ENCODE measurements around the gene DMD. TPM values are rescaled to one million over a fixed set of nuclear protein-coding genes. Genes with fewer than 3 reads are reported as not detected.
A peak's percentile ranks its signal among the peaks of the same experiment; 100 is the strongest.
"Not testable (repeated sequence)": the region's sequence is repeated elsewhere in the genome, so short reads cannot be mapped to it uniquely, and the experiment has no call there.

The DMD gene
- total RNA-seq, 1 donor from 2014 or later, result 143 TPM

GRCh38 chrX:33194289-33194688, 17.1 kb downstream of the DMD start:
- Histone ChIP-seq H3K4me3 (no peak overlapping the region), H3K27ac (replicated peaks) (peak overlapping the region; percentile 59), H3K27me3 (ENCODE audit: low read depth) (no peaks in the 10 kb centered on the region), H3K9me3 (replicated peaks) (no peaks in the 10 kb centered on the region), H3K36me3 (no peaks in the 10 kb centered on the region), H3K4me1 (peaks cover 11% of the 10 kb centered on the region)
- intact Hi-C loops (cut with micrococcal nuclease), result no loop called here
- DNase-seq, result no peak
- no peak for TF ChIP-seq CTCF (IDR thresholded peaks at IDR 0.05; ENCODE audit: borderline replicate concordance)

- TF ChIP-seq CTCF (IDR thresholded peaks at IDR 0.05; ENCODE audit: borderline replicate concordance), result no peak
- no peak overlapping the region for H3K27ac ChIP-seq (replicated peaks)
- intact Hi-C loops (cut with micrococcal nuclease), result no loop called here
- H3K36me3 ChIP-seq, result no peaks in the 10 kb centered on the region
- H3K27me3 ChIP-seq (ENCODE audit: low read depth), result no peaks in the 10 kb centered on the region
- H3K4me3 ChIP-seq, result no peak overlapping the region
- no peaks in the 10 kb centered on the region for H3K9me3 ChIP-seq (replicated peaks)
- peaks cover 11% of the 10 kb centered on the region for H3K4me1 ChIP-seq
- no peak for DNase-seq
Observed at GRCh38 chrX:33190016-33190415, 21.3 kb downstream of the DMD start.

- intact Hi-C loops (cut with micrococcal nuclease), result no loop called here
- TF ChIP-seq CTCF (IDR thresholded peaks at IDR 0.05; ENCODE audit: borderline replicate concordance), result no peak
- no peak overlapping the region for H3K27ac ChIP-seq (replicated peaks)
Observed at GRCh38 chrX:33188881-33189280, 22.5 kb downstream of the DMD start.

GRCh38 chrX:33188286-33188685, 23.1 kb downstream of the DMD start:
- intact Hi-C loops (cut with micrococcal nuclease), result no loop called here
- no peak overlapping the region for H3K4me3 ChIP-seq
- no peaks in the 10 kb centered on the region for H3K36me3 ChIP-seq
- DNase-seq, result no peak
- no peaks in the 10 kb centered on the region for H3K9me3 ChIP-seq (replicated peaks)
- no peak overlapping the region for H3K27ac ChIP-seq (replicated peaks)
- TF ChIP-seq CTCF (IDR thresholded peaks at IDR 0.05; ENCODE audit: borderline replicate concordance), result no peak
- peaks cover 17% of the 10 kb centered on the region for H3K4me1 ChIP-seq
- no peaks in the 10 kb centered on the region for H3K27me3 ChIP-seq (ENCODE audit: low read depth)

More at GRCh38 chrX:33188881-33189280, 22.5 kb downstream of the DMD start:
- H3K36me3 ChIP-seq, result no peaks in the 10 kb centered on the region
- no peaks in the 10 kb centered on the region for H3K9me3 ChIP-seq (replicated peaks)
- H3K27me3 ChIP-seq (ENCODE audit: low read depth), result no peaks in the 10 kb centered on the region
- H3K4me1 ChIP-seq, result peaks cover 15% of the 10 kb centered on the region
- no peak overlapping the region for H3K4me3 ChIP-seq
- no peak for DNase-seq

- DNase-seq; H3K9me3 ChIP-seq (replicated peaks); H3K4me3 ChIP-seq; H3K36me3 ChIP-seq; intact Hi-C loops (cut with micrococcal nuclease); H3K27me3 ChIP-seq (ENCODE audit: low read depth); H3K27ac ChIP-seq (replicated peaks): not testable (repeated sequence)
- peaks cover 15% of the 10 kb centered on the region for H3K4me1 ChIP-seq
Observed at GRCh38 chrX:33184803-33185202, 26.5 kb downstream of the DMD start.

GRCh38 chrX:33183361-33183760, 28.0 kb downstream of the DMD start:
- intact Hi-C loops (cut with micrococcal nuclease), result no loop called here
- H3K36me3 ChIP-seq, result no peaks in the 10 kb centered on the region
- peak overlapping the region; percentile 55 for H3K27ac ChIP-seq (replicated peaks)
- H3K27me3 ChIP-seq (ENCODE audit: low read depth), result no peaks in the 10 kb centered on the region
- DNase-seq, result peak; percentile 17
- no peak overlapping the region for H3K4me3 ChIP-seq
- TF ChIP-seq CTCF (IDR thresholded peaks at IDR 0.05; ENCODE audit: borderline replicate concordance), result peak; percentile 16
- peaks cover 7% of the 10 kb centered on the region for H3K4me1 ChIP-seq
- no peaks in the 10 kb centered on the region for H3K9me3 ChIP-seq (replicated peaks)
